HEK293 (cell line): ENCODE measurements around the gene SIN3A.

ENCODE experiments used
- CTCF ChIP-seq: fragments of 450-650 bp; formaldehyde crosslinking; IDR thresholded peaks from 2 replicates; pipeline ENCODE4 v1.5.1; 2016; ENCODE audit warnings: missing biosample characterization, missing genetic modification characterization
- OVOL3 ChIP-seq: fragments of 450-650 bp; formaldehyde crosslinking; IDR thresholded peaks from 2 replicates; pipeline ENCODE4 v1.5.1; 2016; ENCODE audit warnings: missing biosample characterization, missing genetic modification characterization
- TRIM28 ChIP-seq: IDR thresholded peaks from 2 replicates; pipeline ENCODE4 v1.6.1; 2011; ENCODE audit warnings: low read length, control low read depth, borderline replicate concordance

GRCh38 chr15:75367913-75368688, 83.4 kb downstream of the SIN3A start, which contains the start of gene MAN2C1:
- TF ChIP-seq TRIM28 (no peak; the same call in 1 of the 2 replicates), CTCF (peak; percentile 100), OVOL3 (peak; percentile 91)
